Tibial nerve (tissue), 3 donors: ENCODE results near the gene TMEM132D.

Source experiments
- POLR2A ChIP-seq, 2 donors: fragments of 450-650 bp; IDR thresholded peaks; one replicate each; pipeline ENCODE4 v1.6.1; 2017; ENCODE audit warnings: antibody characterized with exemption in 2 of 2, mild to moderate bottlenecking in 2 of 2, moderate library complexity in 2 of 2
- TF ChIP-seq, protein P1 (sequence below), 5 experiments: fragments of 200-600 bp in 3 of 5; fragments of 450-650 bp in 2 of 5; sonication (generic) in 3 of 5; IDR thresholded peaks; one replicate each; pipeline ENCODE4 v1.5.1; 2016 to 2019; ENCODE audit warnings: antibody characterized with exemption in 5 of 5, mild to moderate bottlenecking in 3 of 5, moderate library complexity in 2 of 5

DNA sequence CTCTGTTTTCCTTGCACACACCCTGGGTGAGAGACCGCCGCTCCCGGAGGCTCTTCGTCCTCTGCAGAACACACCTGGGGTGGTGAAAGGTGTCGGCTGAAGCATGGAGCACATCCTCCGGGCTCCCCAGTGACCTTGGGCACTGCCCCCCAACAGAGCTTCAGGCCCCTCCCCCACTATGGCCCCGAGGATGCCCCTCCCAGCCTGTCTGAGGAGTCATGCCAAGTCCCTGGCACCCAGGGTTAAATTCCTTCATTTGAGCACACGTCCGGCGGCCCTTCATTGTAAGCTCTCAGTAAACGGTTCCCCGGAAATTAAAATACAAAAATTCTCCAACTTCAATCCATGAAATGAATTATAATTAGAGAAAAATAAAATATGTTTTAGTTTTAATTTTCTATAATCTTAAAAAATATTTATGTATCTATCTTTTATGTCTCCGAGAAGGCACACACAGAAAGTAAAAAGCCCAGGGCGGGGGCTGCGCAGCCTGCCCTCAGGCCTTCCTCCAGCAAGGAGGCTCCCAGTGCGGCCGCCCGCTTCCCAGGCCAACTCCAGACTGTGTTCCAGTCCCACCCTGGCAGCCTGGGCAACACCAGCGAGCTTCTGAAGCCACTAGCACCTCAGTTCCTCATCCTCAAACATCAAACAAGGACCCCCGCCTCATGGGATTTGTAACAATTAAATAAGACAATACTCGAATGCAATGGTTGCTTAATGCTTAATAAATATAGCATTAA, 63.5 kb downstream of the TMEM132D start:
- TF ChIP-seq, protein P1, sequence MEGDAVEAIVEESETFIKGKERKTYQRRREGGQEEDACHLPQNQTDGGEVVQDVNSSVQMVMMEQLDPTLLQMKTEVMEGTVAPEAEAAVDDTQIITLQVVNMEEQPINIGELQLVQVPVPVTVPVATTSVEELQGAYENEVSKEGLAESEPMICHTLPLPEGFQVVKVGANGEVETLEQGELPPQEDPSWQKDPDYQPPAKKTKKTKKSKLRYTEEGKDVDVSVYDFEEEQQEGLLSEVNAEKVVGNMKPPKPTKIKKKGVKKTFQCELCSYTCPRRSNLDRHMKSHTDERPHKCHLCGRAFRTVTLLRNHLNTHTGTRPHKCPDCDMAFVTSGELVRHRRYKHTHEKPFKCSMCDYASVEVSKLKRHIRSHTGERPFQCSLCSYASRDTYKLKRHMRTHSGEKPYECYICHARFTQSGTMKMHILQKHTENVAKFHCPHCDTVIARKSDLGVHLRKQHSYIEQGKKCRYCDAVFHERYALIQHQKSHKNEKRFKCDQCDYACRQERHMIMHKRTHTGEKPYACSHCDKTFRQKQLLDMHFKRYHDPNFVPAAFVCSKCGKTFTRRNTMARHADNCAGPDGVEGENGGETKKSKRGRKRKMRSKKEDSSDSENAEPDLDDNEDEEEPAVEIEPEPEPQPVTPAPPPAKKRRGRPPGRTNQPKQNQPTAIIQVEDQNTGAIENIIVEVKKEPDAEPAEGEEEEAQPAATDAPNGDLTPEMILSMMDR (IDR thresholded peaks at IDR 0.05) = no peak
- no peak for TF ChIP-seq POLR2A (IDR thresholded peaks at IDR 0.05)
